NCI-H2081 (cell line): ENCODE measurements around the gene ADPRHL1.
"Not testable (repeated sequence)": the region's sequence is repeated elsewhere in the genome, so short reads cannot be mapped to it uniquely, and the experiment has no call there.

Experiments
- DNase-seq, 2 experiments: peaks; one replicate each; lab custom pipeline; 2025; lab: John Stamatoyannopoulos, UW

Gene ADPRHL1

GRCh38 chr13:113371061-113371460 is 82.2 kb downstream of the ADPRHL1 start:
- DNase-seq: no peak

DNA sequence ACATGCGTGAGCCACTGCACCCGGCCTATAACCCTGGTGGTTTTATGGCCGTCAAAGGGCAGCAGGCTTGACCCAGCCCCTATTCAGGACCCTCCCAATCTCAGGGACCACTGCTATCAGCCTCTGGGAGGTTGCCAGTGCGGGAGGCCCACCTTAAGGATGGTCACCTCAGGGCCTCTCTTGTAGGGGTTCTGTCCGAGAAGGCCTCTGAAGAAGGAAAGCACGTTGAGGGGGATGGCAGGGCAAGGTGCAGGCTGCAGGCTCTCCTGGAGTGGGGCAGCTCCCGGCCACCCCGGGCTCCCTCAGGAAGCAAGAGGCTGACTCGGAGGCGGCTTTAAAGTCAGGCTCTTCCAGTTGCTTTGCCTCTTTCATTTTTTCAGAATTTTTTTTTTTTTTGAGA is 83.4 kb downstream of the ADPRHL1 start:
- no peak for DNase-seq

- DNase-seq: no peak
Measured at GRCh38 chr13:113369189-113369588, 84.1 kb downstream of the ADPRHL1 start.

GRCh38 chr13:113368353-113368752 is 84.9 kb downstream of the ADPRHL1 start:
- DNase-seq: not testable (repeated sequence)

GRCh38 chr13:113367771-113368170 is 85.5 kb downstream of the ADPRHL1 start:
- DNase-seq: no peak

- DNase-seq: no peak
Measured at GRCh38 chr13:113367020-113367560, 86.2 kb downstream of the ADPRHL1 start.

DNA sequence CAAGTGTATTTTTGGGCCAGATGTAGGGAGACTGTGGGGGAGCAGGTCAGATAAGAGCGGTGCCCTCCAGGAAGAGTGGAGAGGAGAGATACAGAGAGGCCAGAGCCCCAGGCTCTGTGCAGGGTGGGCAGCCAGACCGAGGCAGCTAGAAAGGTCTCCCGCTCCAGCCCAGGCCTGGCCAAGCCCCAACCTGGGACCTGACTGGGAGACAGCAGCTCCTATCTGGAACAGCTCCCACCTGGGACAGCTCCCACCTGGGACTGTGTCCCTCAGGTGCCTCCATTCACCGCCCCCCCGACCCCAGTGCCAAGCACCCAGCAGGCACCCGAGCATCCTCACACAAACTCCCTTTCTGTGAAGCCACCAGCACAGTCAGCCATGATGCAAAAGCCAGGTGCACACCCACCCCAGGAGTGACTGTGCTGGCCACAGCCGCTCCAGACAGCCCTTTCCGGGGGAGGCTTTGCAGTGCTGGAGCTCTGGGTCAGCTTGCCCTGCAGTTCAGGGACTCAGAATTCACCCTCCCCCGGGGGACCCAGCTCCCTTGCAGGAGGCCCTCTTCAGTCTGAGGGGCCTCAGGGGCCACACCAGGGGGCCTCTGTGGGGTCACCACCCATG is 87.2 kb downstream of the ADPRHL1 start:
- no peak for DNase-seq

DNA sequence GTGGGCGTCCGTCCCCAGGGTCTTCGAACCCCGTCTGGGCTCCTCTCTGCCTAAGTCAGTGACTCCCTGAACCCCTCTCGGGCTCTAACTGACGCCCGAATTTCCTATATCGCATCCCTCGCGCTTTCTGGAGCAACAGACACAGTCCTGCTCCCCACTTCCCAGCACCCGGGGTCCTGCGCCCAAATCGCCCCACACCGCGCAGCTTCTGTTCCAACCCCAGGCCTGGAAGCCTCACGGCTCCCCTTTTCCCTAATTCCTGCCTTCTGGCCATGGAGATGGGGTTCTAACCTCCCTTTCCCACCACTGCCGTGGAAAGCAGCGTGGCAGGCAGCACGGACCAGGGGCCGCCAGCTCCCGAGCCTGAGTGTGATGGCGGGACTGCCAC is 87.7 kb downstream of the ADPRHL1 start:
- no peak for DNase-seq

DNA sequence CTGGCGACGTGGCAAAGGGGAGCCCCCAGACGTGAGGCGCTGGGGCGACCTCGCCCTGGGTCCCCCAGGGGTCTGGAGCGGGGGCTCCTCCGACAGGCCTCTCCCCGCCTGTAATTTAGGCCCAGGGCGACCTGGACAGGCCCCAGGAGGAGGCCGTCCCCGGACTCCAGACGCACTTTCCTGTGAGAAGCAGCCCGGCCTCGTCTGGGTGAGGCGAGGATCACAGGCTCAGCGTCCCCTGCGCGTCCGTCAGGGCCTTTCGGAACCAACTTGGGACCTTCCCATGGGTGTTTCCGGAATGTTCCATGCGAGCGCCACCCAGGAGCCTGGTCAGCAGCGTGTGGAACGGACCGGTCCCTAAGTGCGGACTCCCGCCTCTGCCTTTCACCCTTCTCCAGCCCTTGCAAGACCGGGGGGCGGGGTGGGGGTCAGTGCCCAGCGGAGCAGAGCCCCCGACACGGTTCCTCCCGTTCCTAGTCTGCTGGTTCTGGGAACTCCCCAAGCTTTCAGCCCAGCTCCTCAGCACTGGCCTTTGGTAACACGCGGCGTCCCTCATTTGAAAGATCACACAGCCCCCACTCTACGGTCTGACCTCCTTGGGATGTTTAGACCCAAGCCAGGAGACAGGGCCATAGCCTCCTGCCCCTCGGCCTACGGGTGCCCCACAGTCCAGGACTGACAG is 88.2 kb downstream of the ADPRHL1 start:
- DNase-seq: no peak

DNA sequence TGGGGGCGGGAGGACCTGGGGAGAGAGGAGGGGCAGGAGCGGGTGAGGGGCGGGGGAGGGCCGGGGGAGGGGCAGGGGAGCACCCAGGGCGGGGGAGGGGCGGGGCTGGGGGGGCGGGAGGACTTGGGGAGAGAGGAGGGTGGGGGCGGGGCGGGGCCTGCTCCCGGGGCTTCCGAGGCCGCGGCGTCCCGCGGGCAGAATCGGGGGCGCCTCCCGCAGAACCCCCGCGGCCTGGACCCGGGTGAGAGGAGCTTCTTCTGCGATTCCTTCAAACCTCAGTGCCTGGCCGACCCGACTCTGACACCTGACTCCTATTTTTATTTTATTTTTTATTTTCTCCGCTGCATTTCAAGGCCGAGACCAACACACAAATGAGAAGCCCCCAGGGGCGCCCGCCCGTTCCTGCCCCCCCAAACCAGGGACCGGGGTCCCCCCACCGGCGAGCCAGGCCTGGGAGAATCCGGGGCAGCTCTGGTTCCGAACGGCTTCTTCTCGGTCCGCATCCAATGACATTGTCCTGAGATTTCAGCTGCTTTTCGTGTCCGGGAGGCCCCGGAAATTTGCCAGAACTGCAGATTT is 88.9 kb downstream of the ADPRHL1 start:
- DNase-seq: no peak

GRCh38 chr13:113361406-113361805 is 91.9 kb downstream of the ADPRHL1 start:
- no peak for DNase-seq

GRCh38 chr13:113360446-113360845 is 92.8 kb downstream of the ADPRHL1 start:
- no peak for DNase-seq

- no peak for DNase-seq
Measured at GRCh38 chr13:113359571-113359970, 93.7 kb downstream of the ADPRHL1 start.

DNA sequence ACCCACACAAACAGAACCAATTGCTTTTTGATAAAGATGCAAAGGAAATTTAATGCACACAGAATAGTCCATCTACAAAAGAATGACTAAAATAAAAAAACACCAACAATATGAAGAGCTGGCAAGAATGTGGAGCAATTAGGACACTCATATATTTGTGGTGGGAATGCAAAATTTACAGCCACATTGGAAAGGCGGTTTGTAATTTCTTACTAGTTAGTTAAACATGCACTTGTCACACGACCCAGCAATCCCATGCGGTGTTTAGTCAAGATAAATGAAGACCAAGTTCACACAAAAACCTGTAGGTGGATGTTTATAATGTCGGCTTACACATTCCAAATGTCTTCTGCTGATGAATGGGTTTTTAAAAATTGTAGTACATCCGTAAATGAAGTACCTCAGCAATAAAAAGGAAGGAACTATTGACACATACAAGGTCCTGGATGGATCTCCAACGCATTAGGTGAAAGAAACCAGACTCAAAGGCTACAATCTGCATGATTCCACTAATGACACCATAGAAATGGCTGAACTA is 94.6 kb downstream of the ADPRHL1 start:
- no peak for DNase-seq

GRCh38 chr13:113357529-113357928 is 95.8 kb downstream of the ADPRHL1 start:
- no peak for DNase-seq

DNA sequence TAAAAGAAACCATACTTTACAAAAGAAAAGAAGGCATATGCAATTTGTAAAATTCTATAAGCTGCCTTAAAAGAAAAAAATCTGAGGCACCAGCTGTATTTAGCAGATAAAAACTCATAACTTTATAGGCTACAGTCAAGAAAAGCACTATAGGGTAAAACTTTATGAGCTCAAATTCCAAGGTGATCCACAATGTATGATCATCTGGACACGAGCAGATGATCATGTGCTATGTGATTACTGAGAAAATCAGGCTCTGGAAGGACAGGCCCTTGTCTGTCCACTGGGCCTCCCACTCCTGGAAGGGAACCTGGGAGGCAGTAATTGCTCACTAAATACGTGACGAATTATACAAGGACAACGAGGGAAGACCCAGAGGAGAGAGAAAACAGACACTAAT is 96.7 kb downstream of the ADPRHL1 start:
- no peak for DNase-seq

DNA sequence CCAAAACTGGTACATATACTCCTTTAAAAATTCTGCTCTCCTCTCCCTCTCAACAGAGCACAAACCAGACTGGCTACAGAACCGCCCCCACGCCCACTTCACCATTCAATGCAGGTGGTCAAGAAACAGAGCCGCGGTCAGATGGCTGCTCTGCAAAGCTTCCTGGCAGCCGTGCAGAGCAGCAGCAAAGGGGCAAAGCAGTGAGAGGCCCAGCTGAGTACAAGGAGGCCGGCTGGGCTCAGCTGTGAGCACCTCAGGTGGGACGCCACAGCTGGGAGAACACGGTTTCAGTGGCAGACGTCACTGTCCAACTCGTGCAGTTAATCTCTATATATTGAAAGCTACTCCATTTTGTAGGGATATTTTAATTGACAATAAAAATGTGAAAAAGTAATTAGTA is 97.7 kb downstream of the ADPRHL1 start:
- no peak for DNase-seq

DNA sequence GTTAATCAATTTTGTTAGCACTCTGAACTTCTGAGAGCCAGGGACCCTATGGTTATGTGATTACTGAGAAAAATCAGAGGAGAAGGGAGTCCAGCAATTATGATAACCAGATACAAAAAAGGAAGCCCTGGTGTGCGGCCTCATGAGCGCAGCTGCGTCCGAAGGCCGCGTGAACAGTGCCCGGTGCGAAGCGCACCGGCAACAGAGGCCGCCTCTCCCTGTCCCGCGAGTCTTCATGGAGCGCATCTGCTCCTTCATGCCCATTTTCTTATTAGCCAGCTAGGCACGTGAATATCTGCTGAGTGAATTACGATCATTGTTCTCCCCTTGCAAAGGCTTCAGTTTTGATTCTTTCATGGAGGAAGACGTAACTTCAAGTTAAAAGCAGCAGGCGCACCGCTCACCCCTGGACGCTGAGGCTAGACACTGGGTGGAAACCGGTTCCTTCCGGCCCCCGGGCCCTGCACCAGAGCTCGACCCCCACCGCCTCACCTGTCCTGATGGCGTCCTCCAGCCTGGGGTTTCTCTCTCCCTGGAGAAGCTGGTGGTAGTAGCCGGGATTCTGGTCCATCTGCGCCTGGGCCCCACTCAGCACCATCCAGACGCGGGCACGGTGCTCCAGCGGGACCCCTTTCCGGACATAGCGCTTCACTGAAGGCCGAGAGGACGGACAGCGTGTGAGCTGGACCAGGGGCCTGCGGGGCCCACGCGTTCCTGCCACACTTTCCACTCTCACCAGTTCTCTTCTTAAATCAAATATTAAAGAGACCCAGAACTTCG is 98.3 kb downstream of the ADPRHL1 start:
- DNase-seq: no peak

DNA sequence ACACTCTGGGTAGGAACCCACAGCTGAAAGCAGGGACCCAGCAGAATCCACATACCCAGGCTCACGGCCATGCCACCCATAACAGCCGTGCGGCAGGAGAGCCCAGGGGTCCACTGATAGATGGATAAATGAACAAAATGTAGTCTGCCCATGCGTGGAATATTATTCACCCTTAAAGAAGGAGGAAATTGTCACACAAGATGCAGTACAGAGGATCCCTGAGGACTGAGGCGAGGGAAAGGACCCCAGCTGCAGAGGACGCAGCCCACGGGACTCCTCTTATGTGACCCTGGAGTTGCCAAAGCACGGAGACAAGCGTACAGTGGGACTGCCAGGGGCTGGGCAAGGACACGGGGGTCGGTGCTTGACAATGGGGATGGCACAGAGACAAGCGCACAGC is 100.0 kb downstream of the ADPRHL1 start:
- DNase-seq: no peak

DNA sequence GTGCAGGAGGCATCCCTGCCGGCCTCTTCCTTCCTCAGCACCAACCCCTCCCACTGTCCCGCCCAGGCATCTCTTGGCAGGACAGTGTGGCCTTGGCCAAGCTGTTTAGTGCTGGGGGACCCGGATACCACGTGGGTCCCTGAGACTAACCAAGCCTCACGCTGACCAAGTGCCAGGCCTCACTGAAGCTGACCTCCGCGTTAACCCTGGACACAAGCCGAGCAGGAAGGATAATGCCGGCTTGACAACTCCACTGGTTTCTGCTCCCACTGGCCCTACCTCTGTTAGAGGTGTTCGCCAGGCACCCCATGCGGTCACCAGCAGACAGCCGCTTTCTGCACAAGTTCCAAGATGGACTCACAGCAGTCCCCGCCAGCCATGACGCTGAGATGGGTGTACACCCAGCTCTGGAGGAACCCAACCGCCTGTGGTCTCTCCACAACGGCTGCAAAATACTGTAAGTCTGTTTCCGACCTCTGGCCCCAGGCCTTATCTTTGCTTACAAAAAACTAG is 101.7 kb downstream of the ADPRHL1 start:
- DNase-seq: no peak

DNA sequence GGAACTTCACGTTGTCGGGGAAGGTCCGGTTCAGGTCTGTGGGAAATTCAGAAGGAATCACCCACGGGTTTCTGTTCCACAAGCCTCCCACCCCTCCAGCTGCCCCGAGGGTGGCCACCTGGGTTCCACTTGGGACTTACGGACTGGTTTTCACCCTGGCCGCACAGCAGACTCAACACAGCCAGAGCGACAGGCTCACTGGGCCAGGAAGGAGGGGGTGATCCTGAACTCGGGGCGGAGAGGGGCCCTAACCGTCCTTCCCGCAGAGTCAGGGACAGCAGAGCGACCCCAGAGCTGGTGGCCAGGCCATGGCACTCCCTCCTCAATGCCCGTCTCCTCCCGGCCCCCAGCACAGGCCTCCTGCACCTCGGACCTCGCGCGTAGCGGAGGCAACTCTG is 102.4 kb downstream of the ADPRHL1 start:
- no peak for DNase-seq
